Testis (tissue), 2 donors: ENCODE measurements around the gene GPATCH1.

Source experiments
- POLR2A ChIP-seq: fragments of 450-650 bp; IDR thresholded peaks from one replicate; pipeline ENCODE4 v1.6.1; 2017; ENCODE audit warnings: antibody characterized with exemption, mild to moderate bottlenecking, moderate library complexity
- TF ChIP-seq, protein P1 (sequence below), 3 experiments: fragments of 450-650 bp in 2 of 3; fragments of 200-600 bp in 1 of 3; sonication (generic) in 1 of 3; IDR thresholded peaks; one replicate each; pipeline ENCODE4 v1.5.1; 2016 to 2019; ENCODE audit warnings: antibody characterized with exemption in 3 of 3, mild to moderate bottlenecking in 2 of 3, moderate library complexity in 1 of 3

DNA sequence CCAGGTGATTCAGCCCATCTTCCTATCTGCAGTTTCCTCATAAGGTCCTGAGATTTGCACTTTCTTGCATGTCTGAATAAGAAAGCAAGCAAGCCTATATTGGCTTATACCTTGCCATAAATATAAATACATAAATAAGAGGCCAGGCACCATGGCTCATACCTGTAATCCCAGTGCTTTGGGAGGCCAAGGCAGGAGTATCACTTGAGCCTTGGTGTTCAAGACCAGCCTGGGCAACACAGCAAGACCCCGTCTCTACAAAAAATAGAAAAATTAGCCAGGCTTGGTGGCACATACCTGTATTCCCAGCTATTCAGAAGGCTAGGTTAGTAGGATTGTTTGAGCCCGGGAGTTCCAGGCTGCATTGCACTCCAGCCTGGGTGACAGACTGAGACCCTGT lies 5.5 kb upstream of the GPATCH1 start:
- TF ChIP-seq, protein P1, sequence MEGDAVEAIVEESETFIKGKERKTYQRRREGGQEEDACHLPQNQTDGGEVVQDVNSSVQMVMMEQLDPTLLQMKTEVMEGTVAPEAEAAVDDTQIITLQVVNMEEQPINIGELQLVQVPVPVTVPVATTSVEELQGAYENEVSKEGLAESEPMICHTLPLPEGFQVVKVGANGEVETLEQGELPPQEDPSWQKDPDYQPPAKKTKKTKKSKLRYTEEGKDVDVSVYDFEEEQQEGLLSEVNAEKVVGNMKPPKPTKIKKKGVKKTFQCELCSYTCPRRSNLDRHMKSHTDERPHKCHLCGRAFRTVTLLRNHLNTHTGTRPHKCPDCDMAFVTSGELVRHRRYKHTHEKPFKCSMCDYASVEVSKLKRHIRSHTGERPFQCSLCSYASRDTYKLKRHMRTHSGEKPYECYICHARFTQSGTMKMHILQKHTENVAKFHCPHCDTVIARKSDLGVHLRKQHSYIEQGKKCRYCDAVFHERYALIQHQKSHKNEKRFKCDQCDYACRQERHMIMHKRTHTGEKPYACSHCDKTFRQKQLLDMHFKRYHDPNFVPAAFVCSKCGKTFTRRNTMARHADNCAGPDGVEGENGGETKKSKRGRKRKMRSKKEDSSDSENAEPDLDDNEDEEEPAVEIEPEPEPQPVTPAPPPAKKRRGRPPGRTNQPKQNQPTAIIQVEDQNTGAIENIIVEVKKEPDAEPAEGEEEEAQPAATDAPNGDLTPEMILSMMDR (IDR thresholded peaks at IDR 0.05), result no peak
- no peak for TF ChIP-seq POLR2A
